Endothelial cell (in vitro differentiated cells): ENCODE data around the gene NHLRC1. TPM values are rescaled to one million over a fixed set of nuclear protein-coding genes. Genes with fewer than 3 reads are reported as not detected.

ENCODE experiments used
- DNase-seq: peaks from one replicate; pipeline ENCODE4 v3.0.0; 2021; ENCODE audit warnings: low spot score
- H3K27ac Mint-ChIP-seq: one replicate; pipeline ENCODE4 v1.8.0; 2021; ENCODE audit warnings: mixed read lengths, inconsistent platforms; ENCODE audit not compliant: unreplicated experiment
- H3K27me3 Mint-ChIP-seq: one replicate; pipeline ENCODE4 v1.8.0; 2021; ENCODE audit warnings: mild to moderate bottlenecking, moderate library complexity, mixed read lengths, inconsistent platforms; ENCODE audit not compliant: unreplicated experiment
- H3K36me3 Mint-ChIP-seq: one replicate; pipeline ENCODE4 v1.8.0; 2021; ENCODE audit warnings: mild to moderate bottlenecking, low read depth, mixed read lengths, inconsistent platforms; ENCODE audit not compliant: unreplicated experiment
- H3K4me1 Mint-ChIP-seq: one replicate; pipeline ENCODE4 v1.8.0; 2021; ENCODE audit warnings: mild to moderate bottlenecking, mixed read lengths, inconsistent platforms; ENCODE audit not compliant: unreplicated experiment
- H3K4me3 Mint-ChIP-seq: one replicate; pipeline ENCODE4 v1.8.0; 2021; ENCODE audit warnings: mild to moderate bottlenecking, mixed read lengths, inconsistent platforms; ENCODE audit not compliant: unreplicated experiment
- H3K9me3 Mint-ChIP-seq: one replicate; pipeline ENCODE4 v1.8.0; 2021; ENCODE audit warnings: mixed read lengths, inconsistent platforms; ENCODE audit not compliant: unreplicated experiment
- CTCF ChIP-seq: fragments of 200-600 bp; sonication (generic); IDR thresholded peaks from one replicate; pipeline ENCODE4 v1.5.0; 2021; ENCODE audit warnings: antibody characterized with exemption; ENCODE audit not compliant: unreplicated experiment
- long read RNA-seq: library from polyadenylated mRNA; unstranded; transcript quantifications from one replicate; pipeline ENCODE4 v2.0.0, GENCODE V29; 2020; ENCODE audit not compliant: unreplicated experiment
- total RNA-seq: library from RNA; stranded (reverse); fragmentation: NEBNext Ultra II Directional; extraction: Animal tissue kit (Norgen Biotek cat#: 25700); gene quantifications from one replicate; pipeline ENCODE4 v1.2.1, GENCODE V29; 2021; ENCODE audit not compliant: unreplicated experiment

The NHLRC1 gene
- total RNA-seq, result 0.64 TPM
- long read RNA-seq, result 0 reads

GRCh38 chr6:18122128-18123093, at the start of gene NHLRC1:
Gene NHLRC1, minus strand, starts transcription at chr6:18122677. Its CDS starts 71 bp downstream, at chr6:18122606.
- Mint-ChIP-seq H3K4me1 (peaks cover 7% of the 10 kb centered on the region), H3K4me3 (peak within 1 kb of the TSS; percentile 9), H3K36me3 (no peaks in the 10 kb centered on the region), H3K27ac (no peak within 1 kb of the TSS), H3K27me3 (no peaks in the 10 kb centered on the region), H3K9me3 (no peaks in the 10 kb centered on the region)
- TF ChIP-seq CTCF, result peak; percentile 80
- DNase-seq, result peak; percentile 81

DNA sequence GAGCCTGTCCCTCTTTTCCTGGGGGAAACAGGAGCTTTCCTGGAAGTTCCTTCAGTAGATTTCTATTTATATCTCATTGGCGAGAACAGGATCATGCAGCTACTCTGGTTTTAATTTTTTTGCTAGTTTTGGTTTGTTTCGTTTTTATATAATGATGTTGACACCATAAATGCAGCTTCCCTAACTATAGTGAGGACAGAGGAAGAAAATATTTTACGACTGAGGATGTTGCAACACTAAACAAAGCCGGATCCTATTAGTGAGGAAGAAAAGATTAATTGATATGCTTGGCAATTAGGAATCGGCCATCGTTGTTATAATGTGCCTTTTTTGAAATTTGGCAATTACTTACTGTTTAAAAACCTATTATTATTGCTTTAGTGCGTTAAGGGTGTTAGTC, 49.4 kb upstream of the NHLRC1 start:
- Mint-ChIP-seq H3K27me3 (no peaks in the 10 kb centered on the region), H3K36me3 (peaks cover 45% of the 10 kb centered on the region), H3K4me3 (no peak overlapping the region), H3K4me1 (no peaks in the 10 kb centered on the region), H3K27ac (no peak overlapping the region), H3K9me3 (no peaks in the 10 kb centered on the region)
- no peak for DNase-seq
- no peak for TF ChIP-seq CTCF

GRCh38 chr6:18168264-18168663, 45.8 kb upstream of the NHLRC1 start:
- peak overlapping the region; percentile 82 for H3K4me3 Mint-ChIP-seq
- no peaks in the 10 kb centered on the region for H3K9me3 Mint-ChIP-seq
- H3K4me1 Mint-ChIP-seq, result no peaks in the 10 kb centered on the region
- peak overlapping the region; percentile 20 for H3K27ac Mint-ChIP-seq
- peaks cover 17% of the 10 kb centered on the region for H3K36me3 Mint-ChIP-seq
- no peaks in the 10 kb centered on the region for H3K27me3 Mint-ChIP-seq
- no peak for TF ChIP-seq CTCF
- no peak for DNase-seq

GRCh38 chr6:18166312-18167036, 44.0 kb upstream of the NHLRC1 start:
- Mint-ChIP-seq H3K36me3 (peaks cover 27% of the 10 kb centered on the region), H3K9me3 (no peaks in the 10 kb centered on the region), H3K4me3 (no peak overlapping the region), H3K27me3 (no peaks in the 10 kb centered on the region), H3K27ac (no peak overlapping the region), H3K4me1 (peaks cover 2% of the 10 kb centered on the region)
- DNase-seq, result no peak
- TF ChIP-seq CTCF, result no peak
